Activated naive CD4-positive, alpha-beta T cell treated with anti-CD3 and anti-CD28 coated beads for 36 hours (primary cell): ENCODE measurements around the gene ARHGEF9. TPM values are rescaled to one million over a fixed set of nuclear protein-coding genes. Genes with fewer than 3 reads are reported as not detected.

Experiments
- CTCF ChIA-PET: fragments of 350-600 bp; sonication (Branson Sonifier 250); formaldehyde crosslinking; loops from one replicate; lab custom pipeline; 2021; ENCODE audit warnings: antibody characterized with exemption; lab: Charles Lee
- DNase-seq: peaks from one replicate; pipeline ENCODE4 v3.0.0-alpha.2; 2020
- H3K27ac Mint-ChIP-seq: one replicate; pipeline ENCODE4 v1.8.0; 2021; ENCODE audit warnings: mild to moderate bottlenecking, mixed read lengths
- H3K27me3 Mint-ChIP-seq: one replicate; pipeline ENCODE4 v1.8.0; 2021; ENCODE audit warnings: low read depth, mixed read lengths
- H3K36me3 Mint-ChIP-seq: one replicate; pipeline ENCODE4 v1.8.0; 2021; ENCODE audit warnings: low read depth, mixed read lengths
- H3K4me1 Mint-ChIP-seq: one replicate; pipeline ENCODE4 v1.8.0; 2021; ENCODE audit warnings: low read depth, mixed read lengths
- H3K4me3 Mint-ChIP-seq: one replicate; pipeline ENCODE4 v1.8.0; 2021; ENCODE audit warnings: mild to moderate bottlenecking, moderate library complexity, mixed read lengths
- H3K9me3 Mint-ChIP-seq: one replicate; pipeline ENCODE4 v1.8.0; 2021; ENCODE audit warnings: mixed read lengths
- intact Hi-C: fragments of 100-400 bp; cut with micrococcal nuclease; formaldehyde crosslinking; loops from one replicate; pipeline ENCODE4 v1.15.1; 2023
- total RNA-seq, 2 experiments: library from RNA; stranded (reverse); gene quantifications; one replicate each; pipeline ENCODE4 v1.2.3, GENCODE V29; 2021

The ARHGEF9 gene
- total RNA-seq, 2 experiments from 2014 or later = 12.8 to 15.0 TPM

DNA sequence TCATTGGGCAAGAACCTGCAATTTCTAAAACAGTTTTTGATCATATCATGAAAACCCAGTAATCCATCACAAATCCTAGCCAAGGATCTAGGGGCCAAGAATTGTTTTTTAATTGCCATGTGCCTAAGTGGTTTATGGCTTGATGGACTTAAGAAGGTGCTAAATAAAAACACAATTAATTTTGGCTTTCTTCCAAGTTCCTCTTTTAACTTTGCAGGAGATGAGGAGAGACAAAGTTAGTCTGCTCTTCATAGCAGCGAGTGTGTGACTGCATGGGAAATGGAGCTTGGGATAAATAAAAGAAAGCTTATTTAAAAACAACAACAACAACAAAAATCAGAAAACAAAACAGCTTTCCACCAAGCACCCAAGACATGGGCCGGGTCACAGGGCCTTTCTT lies 41.4 kb downstream of the ARHGEF9 start:
- Mint-ChIP-seq H3K9me3 (no peaks in the 10 kb centered on the region), H3K4me3 (no peak overlapping the region), H3K27me3 (no peaks in the 10 kb centered on the region), H3K27ac (no peak overlapping the region), H3K36me3 (no peaks in the 10 kb centered on the region), H3K4me1 (peaks cover 31% of the 10 kb centered on the region)
- intact Hi-C loops = no loop called here
- DNase-seq = no peak
- CTCF ChIA-PET = no interaction called here

GRCh38 chrX:63740382-63740781 lies 44.6 kb downstream of the ARHGEF9 start:
- DNase-seq = no peak
- Mint-ChIP-seq H3K27ac (no peak overlapping the region), H3K4me1 (peaks cover 18% of the 10 kb centered on the region), H3K27me3 (no peaks in the 10 kb centered on the region), H3K9me3 (no peaks in the 10 kb centered on the region), H3K36me3 (no peaks in the 10 kb centered on the region), H3K4me3 (no peak overlapping the region)
- intact Hi-C loops = no loop called here
- CTCF ChIA-PET = no interaction called here

- intact Hi-C loops = no loop called here
- Mint-ChIP-seq H3K27ac (no peak overlapping the region), H3K36me3 (no peaks in the 10 kb centered on the region), H3K4me1 (peaks cover 16% of the 10 kb centered on the region), H3K9me3 (no peaks in the 10 kb centered on the region), H3K27me3 (no peaks in the 10 kb centered on the region), H3K4me3 (no peak overlapping the region)
- CTCF ChIA-PET = no interaction called here
- no peak for DNase-seq
Observed at GRCh38 chrX:63739885-63740284, 45.1 kb downstream of the ARHGEF9 start.

GRCh38 chrX:63738696-63739095 lies 46.3 kb downstream of the ARHGEF9 start:
- intact Hi-C loops = no loop called here
- no peaks in the 10 kb centered on the region for H3K9me3 Mint-ChIP-seq
- peaks cover 11% of the 10 kb centered on the region for H3K4me1 Mint-ChIP-seq

GRCh38 chrX:63737131-63737921 lies 47.7 kb downstream of the ARHGEF9 start:
- CTCF ChIA-PET = no interaction called here
- Mint-ChIP-seq H3K27me3 (no peaks in the 10 kb centered on the region), H3K9me3 (no peaks in the 10 kb centered on the region), H3K27ac (no peak overlapping the region), H3K36me3 (no peaks in the 10 kb centered on the region), H3K4me1 (peaks cover 14% of the 10 kb centered on the region), H3K4me3 (no peak overlapping the region)
- no peak for DNase-seq
- intact Hi-C loops = no loop called here

More at GRCh38 chrX:63738696-63739095, 46.3 kb downstream of the ARHGEF9 start:
- no peak for DNase-seq
- no peak overlapping the region for H3K27ac Mint-ChIP-seq
- no peaks in the 10 kb centered on the region for H3K27me3 Mint-ChIP-seq
- H3K36me3 Mint-ChIP-seq = no peaks in the 10 kb centered on the region
- H3K4me3 Mint-ChIP-seq = no peak overlapping the region
- CTCF ChIA-PET = no interaction called here

DNA sequence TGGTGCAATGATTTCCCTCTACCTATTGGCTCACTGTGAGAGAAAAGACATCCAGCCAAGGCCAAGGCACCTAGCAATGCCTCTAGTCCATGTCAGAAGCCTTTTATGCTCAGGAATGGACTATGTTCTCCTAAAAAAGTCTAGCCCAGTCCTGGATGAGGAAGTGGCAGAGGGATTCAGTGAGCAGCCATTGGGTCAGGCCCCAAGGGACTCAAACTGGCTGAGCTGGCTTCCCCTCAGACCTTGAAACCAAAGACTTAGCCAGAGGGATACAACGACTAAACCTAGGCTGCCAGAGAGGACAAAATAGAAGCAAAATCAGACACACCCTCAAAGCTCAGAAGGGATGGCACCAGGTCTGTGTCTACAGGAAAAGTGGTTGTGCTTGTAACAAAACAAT lies 49.1 kb downstream of the ARHGEF9 start:
- no peak for DNase-seq
- no peak overlapping the region for H3K4me3 Mint-ChIP-seq
- peaks cover 17% of the 10 kb centered on the region for H3K4me1 Mint-ChIP-seq
- no peak overlapping the region for H3K27ac Mint-ChIP-seq
- CTCF ChIA-PET = no interaction called here
- no peaks in the 10 kb centered on the region for H3K9me3 Mint-ChIP-seq
- H3K36me3 Mint-ChIP-seq = no peaks in the 10 kb centered on the region
- intact Hi-C loops = no loop called here
- H3K27me3 Mint-ChIP-seq = no peaks in the 10 kb centered on the region

GRCh38 chrX:63720293-63720692 lies 64.7 kb downstream of the ARHGEF9 start:
- Mint-ChIP-seq H3K4me1 (no peaks in the 10 kb centered on the region), H3K36me3 (peaks cover 20% of the 10 kb centered on the region), H3K9me3 (no peaks in the 10 kb centered on the region), H3K27ac (no peak overlapping the region), H3K4me3 (no peak overlapping the region), H3K27me3 (no peaks in the 10 kb centered on the region)
- intact Hi-C loops = no loop called here
- CTCF ChIA-PET = no interaction called here
- no peak for DNase-seq

DNA sequence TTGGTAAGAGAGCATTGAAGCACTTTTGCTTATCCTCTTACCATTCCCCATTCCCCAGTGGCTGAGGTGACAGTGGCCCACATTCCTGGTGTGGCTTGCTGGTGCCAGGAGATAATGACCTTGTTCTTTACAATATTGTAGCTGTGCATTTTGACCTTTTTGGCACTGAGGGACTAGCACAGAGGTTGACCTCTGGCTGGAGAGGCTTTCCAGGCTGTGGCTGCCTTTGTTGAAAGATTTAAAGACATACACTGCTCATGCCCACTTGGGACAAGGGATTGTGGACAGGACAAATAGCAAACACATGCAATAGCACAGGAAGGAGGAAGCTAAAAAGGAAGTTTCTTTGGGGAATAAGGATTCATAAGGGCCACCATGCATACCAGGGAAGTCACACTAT lies 65.4 kb downstream of the ARHGEF9 start:
- no peak overlapping the region for H3K4me3 Mint-ChIP-seq
- no peak overlapping the region for H3K27ac Mint-ChIP-seq
- DNase-seq = no peak
- H3K4me1 Mint-ChIP-seq = no peaks in the 10 kb centered on the region
- no peaks in the 10 kb centered on the region for H3K9me3 Mint-ChIP-seq
- intact Hi-C loops = no loop called here
- peaks cover 21% of the 10 kb centered on the region for H3K36me3 Mint-ChIP-seq
- no peaks in the 10 kb centered on the region for H3K27me3 Mint-ChIP-seq
- CTCF ChIA-PET = no interaction called here

DNA sequence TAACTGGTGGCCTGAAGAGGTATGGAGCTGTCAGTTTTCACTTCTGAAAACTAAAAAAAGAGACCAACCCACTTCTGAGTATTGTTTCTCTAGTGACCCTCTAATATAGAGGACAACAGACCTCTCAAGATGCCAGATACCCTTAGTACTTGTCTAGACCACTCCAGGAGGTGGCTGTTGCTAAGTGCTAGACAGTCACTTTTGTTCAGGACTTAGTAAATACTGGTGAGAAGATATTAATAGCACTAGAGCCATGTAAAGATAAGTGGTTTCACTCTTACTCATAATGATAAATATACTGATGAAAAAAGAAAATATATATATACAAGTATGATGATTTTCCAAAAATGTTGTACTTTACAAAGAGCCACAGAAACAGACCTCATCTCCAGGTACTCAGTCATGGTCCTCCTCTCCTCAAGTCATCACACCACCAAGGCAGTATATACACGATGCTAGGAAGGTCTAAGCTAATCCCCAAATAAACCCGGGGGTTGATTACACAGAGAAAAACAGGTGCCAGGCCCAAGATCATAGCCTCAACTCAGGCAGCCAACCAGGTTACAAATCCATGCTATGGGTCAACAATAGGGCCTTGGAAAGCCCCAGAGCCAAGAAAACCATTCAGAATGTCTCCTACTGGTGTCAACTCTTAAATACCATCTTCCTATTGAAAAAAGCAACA lies 66.9 kb downstream of the ARHGEF9 start:
- CTCF ChIA-PET = no interaction called here
- no peaks in the 10 kb centered on the region for H3K9me3 Mint-ChIP-seq
- H3K27ac Mint-ChIP-seq = no peak overlapping the region
- H3K36me3 Mint-ChIP-seq = peaks cover 23% of the 10 kb centered on the region
- H3K27me3 Mint-ChIP-seq = no peaks in the 10 kb centered on the region
- no peak for DNase-seq
- intact Hi-C loops = no loop called here
- no peak overlapping the region for H3K4me3 Mint-ChIP-seq
- no peaks in the 10 kb centered on the region for H3K4me1 Mint-ChIP-seq

GRCh38 chrX:63713526-63713925 lies 71.5 kb downstream of the ARHGEF9 start:
- Mint-ChIP-seq H3K4me3 (no peak overlapping the region), H3K36me3 (peaks cover 20% of the 10 kb centered on the region), H3K9me3 (no peaks in the 10 kb centered on the region), H3K4me1 (peaks cover 2% of the 10 kb centered on the region), H3K27me3 (no peaks in the 10 kb centered on the region), H3K27ac (no peak overlapping the region)
- intact Hi-C loops = no loop called here
- no peak for DNase-seq
- CTCF ChIA-PET = no interaction called here

DNA sequence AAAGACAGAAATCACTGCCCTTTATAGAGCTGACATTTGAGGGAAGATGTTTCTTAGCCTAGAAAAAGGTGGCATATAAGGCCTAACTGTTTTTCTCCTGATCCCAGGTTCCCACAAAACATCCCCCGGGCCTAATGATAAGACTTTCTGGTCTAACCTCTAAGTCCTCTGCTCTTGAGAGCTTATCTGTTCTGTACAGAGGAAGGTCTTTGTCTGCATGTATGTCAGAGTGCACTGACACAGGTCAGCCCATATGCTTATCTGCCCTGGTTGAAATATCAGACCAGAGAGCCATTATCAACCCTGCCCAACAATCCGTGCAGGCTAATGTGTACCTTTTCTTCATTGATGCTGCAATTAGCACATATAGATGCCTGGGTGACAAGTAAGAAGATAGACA lies 76.2 kb downstream of the ARHGEF9 start:
- H3K27ac Mint-ChIP-seq = no peak overlapping the region
- intact Hi-C loops = no loop called here
- no peaks in the 10 kb centered on the region for H3K9me3 Mint-ChIP-seq
- no peak overlapping the region for H3K4me3 Mint-ChIP-seq
- no peak for DNase-seq
- CTCF ChIA-PET = no interaction called here
- H3K36me3 Mint-ChIP-seq = peaks cover 19% of the 10 kb centered on the region
- no peaks in the 10 kb centered on the region for H3K27me3 Mint-ChIP-seq
- H3K4me1 Mint-ChIP-seq = peaks cover 2% of the 10 kb centered on the region

DNA sequence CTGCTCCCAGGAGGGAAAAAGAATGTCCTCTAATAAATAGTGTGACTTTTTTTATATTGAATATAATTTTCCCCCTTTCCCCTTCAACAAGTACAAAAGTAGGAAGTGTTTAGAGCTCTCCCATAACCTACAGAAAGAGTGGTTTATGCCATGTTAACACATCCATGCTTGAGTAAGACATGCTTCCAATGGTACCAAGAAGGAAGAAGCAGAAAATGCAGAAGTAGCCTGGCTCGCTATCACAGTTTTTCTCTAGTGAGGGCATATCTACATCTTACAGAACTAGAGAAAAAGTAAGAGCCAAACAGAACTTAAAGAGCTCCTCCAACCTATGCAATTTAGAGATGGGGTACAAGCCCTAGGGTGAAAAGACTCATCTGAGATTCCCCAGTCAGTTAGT lies 82.5 kb downstream of the ARHGEF9 start:
- Mint-ChIP-seq H3K36me3 (peaks cover 35% of the 10 kb centered on the region), H3K4me1 (no peaks in the 10 kb centered on the region), H3K4me3 (no peak overlapping the region), H3K27me3 (no peaks in the 10 kb centered on the region), H3K9me3 (no peaks in the 10 kb centered on the region), H3K27ac (no peak overlapping the region)
- intact Hi-C loops = no loop called here
- no peak for DNase-seq
- CTCF ChIA-PET = no interaction called here
